Upper lobe of left lung (tissue), 4 donors: ENCODE measurements around the gene MYRF.

ENCODE experiments used
- CTCF ChIP-seq, 6 experiments: fragments of 450-650 bp in 4 of 6; fragments of 200-600 bp in 2 of 6; sonication (generic) in 2 of 6; IDR thresholded peaks; one replicate each; pipeline ENCODE4 v1.5.1; 2016 to 2019; ENCODE audit warnings: antibody characterized with exemption in 6 of 6
- POLR2AphosphoS5 ChIP-seq, 2 donors: sonication (generic); formaldehyde crosslinking; IDR thresholded peaks; one replicate each; pipeline ENCODE4 v1.5.1; 2017; ENCODE audit warnings: antibody characterized with exemption in 2 of 2

- TF ChIP-seq CTCF (IDR thresholded peaks at IDR 0.05) = no peak
- no peak for TF ChIP-seq POLR2AphosphoS5 (IDR thresholded peaks at IDR 0.05)
Measured at GRCh38 chr11:61785837-61786402, 33.5 kb downstream of the MYRF start.
